ENCODE measurements around the gene SFRP2.

SFRP2 gene

GRCh38 chr4:153759407-153760316, 29.2 kb downstream of the SFRP2 start, which contains the start of gene RNF175:
RNF175 (minus strand) TSS chr4:153760024; CDS start chr4:153759862, 162 bp downstream.
- POLR2A ChIA-PET, result no interaction called here
- DNase-seq (ENCODE audit: low read depth, low spot score), result no peak
- TF ChIP-seq CTCF (IDR thresholded peaks at IDR 0.05; ENCODE audit: insufficient read depth, low read length, missing control alignments), result no peak
- CTCF ChIA-PET, result interaction anchor here (1.3 kb wide), 1 partner anchor 10 kb away, joined by 4 read pairs; no protein-coding TSS in a partner anchor
- peak within 1 kb of the TSS; percentile 33 for H3K4me3 ChIP-seq (ENCODE audit: low read depth, low read length)

GRCh38 chr4:153758688-153759406, 30.0 kb downstream of the SFRP2 start:
- POLR2A ChIA-PET, result no interaction called here
- no peak for TF ChIP-seq CTCF (IDR thresholded peaks at IDR 0.05; ENCODE audit: insufficient read depth, low read length, missing control alignments)
- no peak for DNase-seq (ENCODE audit: low read depth, low spot score)
- H3K4me3 ChIP-seq (ENCODE audit: low read depth, low read length), result 0 out of 2 replicates have a peak overlapping the region, but pooled peaks have one; percentile 15
- CTCF ChIA-PET, result no interaction called here

GRCh38 chr4:153758136-153758535, 30.7 kb downstream of the SFRP2 start:
- POLR2A ChIA-PET, result no interaction called here
- CTCF ChIA-PET, result no interaction called here
- no peak for DNase-seq (ENCODE audit: low read depth, low spot score)
- no peak for TF ChIP-seq CTCF (IDR thresholded peaks at IDR 0.05; ENCODE audit: insufficient read depth, low read length, missing control alignments)
- H3K4me3 ChIP-seq (ENCODE audit: low read depth, low read length), result no peak overlapping the region

- DNase-seq (ENCODE audit: low read depth, low spot score), result no peak
- no peak overlapping the region for H3K4me3 ChIP-seq (ENCODE audit: low read depth, low read length)
- CTCF ChIA-PET, result no interaction called here
- POLR2A ChIA-PET, result no interaction called here
- TF ChIP-seq CTCF (IDR thresholded peaks at IDR 0.05; ENCODE audit: insufficient read depth, low read length, missing control alignments), result no peak
These were observed 31.5 kb downstream of the SFRP2 start for GRCh38 chr4:153757407-153757806.

- ChIA-PET CTCF (no interaction called here), POLR2A (no interaction called here)
- DNase-seq (ENCODE audit: low read depth, low spot score), result no peak
- no peak for TF ChIP-seq CTCF (IDR thresholded peaks at IDR 0.05; ENCODE audit: insufficient read depth, low read length, missing control alignments)
- H3K4me3 ChIP-seq (ENCODE audit: low read depth, low read length), result no peak overlapping the region
These were observed 33.7 kb downstream of the SFRP2 start for GRCh38 chr4:153755186-153755585.

Data from AG04449 (cell line).